HEK293 (cell line): ENCODE measurements around the gene TMEM255B.

ENCODE experiments used
- CTCF ChIA-PET: fragments of 350-600 bp; formaldehyde crosslinking; extraction: SDS; loops from one replicate; lab custom pipeline; 2021; ENCODE audit warnings: antibody characterized with exemption; lab: Yijun Ruan, JAX
- POLR2A ChIA-PET: fragments of 300-600 bp; formaldehyde crosslinking; extraction: SDS; loops from one replicate; lab custom pipeline; 2020; ENCODE audit warnings: antibody characterized with exemption, inconsistent platforms; lab: Yijun Ruan, JAX
- H3K27ac ChIP-seq: fragments of 200-500 bp; sonication (Bioruptor generic); 2 replicates; pipeline ENCODE4 v1.5.1; 2014; ENCODE audit warnings: low read depth, low read length, control low read depth, inconsistent platforms; ENCODE audit errors: extremely low read depth
- H3K36me3 ChIP-seq, 2 experiments: fragments of 200-500 bp in 1 of 2; sonication (Bioruptor generic) in 1 of 2; 1 replicate in 1 of 2; 2 replicates in 1 of 2; pipeline ENCODE4 v1.5.1; 2014 to 2017; ENCODE audit warnings: inconsistent platforms in 2 of 2, low read length in 2 of 2; ENCODE audit not compliant: control insufficient read depth in 2 of 2, insufficient read depth in 1 of 2
- H3K4me1 ChIP-seq: fragments of 200-500 bp; sonication (Bioruptor generic); 2 replicates; pipeline ENCODE4 v1.5.1; 2014; ENCODE audit warnings: mild to moderate bottlenecking, low read length, inconsistent platforms; ENCODE audit not compliant: control insufficient read depth, insufficient read depth
- H3K4me3 ChIP-seq: 2 replicates; pipeline ENCODE4 v1.5.1; 2011; ENCODE audit warnings: low read depth, mild to moderate bottlenecking, control low read depth, low read length, moderate library complexity
- H3K9me3 ChIP-seq: fragments of 200-500 bp; sonication (Bioruptor generic); 2 replicates; pipeline ENCODE4 v1.5.1; 2014; ENCODE audit warnings: low read depth, low read length, inconsistent platforms; ENCODE audit not compliant: control insufficient read depth, insufficient read depth
- CTCF ChIP-seq: fragments of 450-650 bp; formaldehyde crosslinking; IDR thresholded peaks from 2 replicates; pipeline ENCODE4 v1.5.1; 2016; ENCODE audit warnings: missing biosample characterization, missing genetic modification characterization
- HIC1 ChIP-seq: fragments of 450-650 bp; formaldehyde crosslinking; IDR thresholded peaks from 2 replicates; pipeline ENCODE4 v1.5.1; 2016; ENCODE audit warnings: missing biosample characterization, missing genetic modification characterization
- IKZF3 ChIP-seq: fragments of 450-650 bp; IDR thresholded peaks from 2 replicates; pipeline ENCODE4 v1.5.0; 2018; ENCODE audit warnings: missing biosample characterization, mild to moderate bottlenecking, missing genetic modification characterization, moderate library complexity
- OVOL3 ChIP-seq: fragments of 450-650 bp; formaldehyde crosslinking; IDR thresholded peaks from 2 replicates; pipeline ENCODE4 v1.5.1; 2016; ENCODE audit warnings: missing biosample characterization, missing genetic modification characterization
- PRDM1 ChIP-seq: fragments of 450-650 bp; formaldehyde crosslinking; IDR thresholded peaks from 2 replicates; pipeline ENCODE4; 2016; ENCODE audit warnings: missing biosample characterization, missing genetic modification characterization
- SCRT2 ChIP-seq: fragments of 450-650 bp; formaldehyde crosslinking; IDR thresholded peaks from 2 replicates; pipeline ENCODE4 v1.5.1; 2016; ENCODE audit warnings: missing biosample characterization, missing genetic modification characterization
- ZBTB49 ChIP-seq: fragments of 450-650 bp; formaldehyde crosslinking; IDR thresholded peaks from 2 replicates; pipeline ENCODE4 v1.5.1; 2016; ENCODE audit warnings: missing biosample characterization, missing genetic modification characterization, low read depth
- ZNF121 ChIP-seq: fragments of 450-650 bp; formaldehyde crosslinking; IDR thresholded peaks from 2 replicates; pipeline ENCODE4 v1.5.1; 2016; ENCODE audit warnings: missing biosample characterization, missing genetic modification characterization
- ZNF239 ChIP-seq: fragments of 450-650 bp; formaldehyde crosslinking; IDR thresholded peaks from 2 replicates; pipeline ENCODE4 v1.5.1; 2016; ENCODE audit warnings: missing biosample characterization, missing genetic modification characterization
- ZNF26 ChIP-seq: fragments of 450-650 bp; formaldehyde crosslinking; IDR thresholded peaks from 2 replicates; pipeline ENCODE4 v1.5.1; 2016; ENCODE audit warnings: missing biosample characterization, missing genetic modification characterization
- ZNF335 ChIP-seq: fragments of 450-650 bp; formaldehyde crosslinking; conservative IDR thresholded peaks from 2 replicates; pipeline ENCODE4 v1.5.1; 2016; ENCODE audit warnings: missing biosample characterization, missing genetic modification characterization
- ZNF514 ChIP-seq: fragments of 450-650 bp; formaldehyde crosslinking; IDR thresholded peaks from 2 replicates; pipeline ENCODE4 v1.5.1; 2016; ENCODE audit warnings: missing biosample characterization, missing genetic modification characterization
- ZSCAN18 ChIP-seq: fragments of 450-650 bp; formaldehyde crosslinking; IDR thresholded peaks from 2 replicates; pipeline ENCODE4 v1.5.1; 2016; ENCODE audit warnings: missing biosample characterization, missing genetic modification characterization
- TF ChIP-seq, protein P1 (sequence below): fragments of 450-650 bp; formaldehyde crosslinking; IDR thresholded peaks from 2 replicates; pipeline ENCODE4 v1.5.1; 2016; ENCODE audit warnings: missing biosample characterization, missing genetic modification characterization
- TF ChIP-seq, protein P2 (sequence below): fragments of 450-650 bp; formaldehyde crosslinking; IDR thresholded peaks from 2 replicates; pipeline ENCODE4 v1.5.0; 2017; ENCODE audit warnings: missing biosample characterization, missing genetic modification characterization, borderline replicate concordance
- TF ChIP-seq, protein P3 (sequence below): fragments of 450-650 bp; formaldehyde crosslinking; IDR thresholded peaks from 2 replicates; pipeline ENCODE4 v1.5.1; 2016; ENCODE audit warnings: missing biosample characterization, missing genetic modification characterization

TMEM255B gene

GRCh38 chr13:113762075-113762474, 3.0 kb downstream of the TMEM255B start:
- Histone ChIP-seq H3K9me3 (no peaks in the 10 kb centered on the region), H3K4me3 (no peak overlapping the region), H3K36me3 (no peaks in the 10 kb centered on the region), H3K27ac (no peak overlapping the region), H3K4me1 (no peaks in the 10 kb centered on the region)
- TF ChIP-seq PRDM1 (tag by site-specific recombination) = 0 out of 2 replicates have a peak, but pooled peaks have one; percentile 25
- no peak for TF ChIP-seq IKZF3
- ChIA-PET CTCF (no interaction called here), POLR2A (no interaction called here)

- ChIA-PET POLR2A (no interaction called here), CTCF (no interaction called here)
- no peaks in the 10 kb centered on the region for H3K36me3 ChIP-seq
- H3K4me1 ChIP-seq = no peaks in the 10 kb centered on the region
- H3K4me3 ChIP-seq = no peak overlapping the region
- no peak overlapping the region for H3K27ac ChIP-seq
- no peaks in the 10 kb centered on the region for H3K9me3 ChIP-seq
- TF ChIP-seq, protein P1, sequence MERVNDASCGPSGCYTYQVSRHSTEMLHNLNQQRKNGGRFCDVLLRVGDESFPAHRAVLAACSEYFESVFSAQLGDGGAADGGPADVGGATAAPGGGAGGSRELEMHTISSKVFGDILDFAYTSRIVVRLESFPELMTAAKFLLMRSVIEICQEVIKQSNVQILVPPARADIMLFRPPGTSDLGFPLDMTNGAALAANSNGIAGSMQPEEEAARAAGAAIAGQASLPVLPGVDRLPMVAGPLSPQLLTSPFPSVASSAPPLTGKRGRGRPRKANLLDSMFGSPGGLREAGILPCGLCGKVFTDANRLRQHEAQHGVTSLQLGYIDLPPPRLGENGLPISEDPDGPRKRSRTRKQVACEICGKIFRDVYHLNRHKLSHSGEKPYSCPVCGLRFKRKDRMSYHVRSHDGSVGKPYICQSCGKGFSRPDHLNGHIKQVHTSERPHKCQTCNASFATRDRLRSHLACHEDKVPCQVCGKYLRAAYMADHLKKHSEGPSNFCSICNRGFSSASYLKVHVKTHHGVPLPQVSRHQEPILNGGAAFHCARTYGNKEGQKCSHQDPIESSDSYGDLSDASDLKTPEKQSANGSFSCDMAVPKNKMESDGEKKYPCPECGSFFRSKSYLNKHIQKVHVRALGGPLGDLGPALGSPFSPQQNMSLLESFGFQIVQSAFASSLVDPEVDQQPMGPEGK (tag by site-specific recombination) = no peak
- TF ChIP-seq ZNF335 (tag by site-specific recombination) (no peak), ZNF514 (tag by site-specific recombination) (no peak), HIC1 (tag by site-specific recombination) (no peak), ZSCAN18 (tag by site-specific recombination) (no peak), CTCF (no peak), ZNF121 (tag by site-specific recombination) (no peak), ZNF26 (tag by site-specific recombination) (no peak), OVOL3 (tag by site-specific recombination) (no peak), SCRT2 (tag by site-specific recombination) (no peak)
Observed at GRCh38 chr13:113762538-113762937, 3.5 kb downstream of the TMEM255B start.

GRCh38 chr13:113763254-113763653, 4.2 kb downstream of the TMEM255B start:
- Histone ChIP-seq H3K4me1 (no peaks in the 10 kb centered on the region), H3K27ac (no peak overlapping the region), H3K36me3 (no peaks in the 10 kb centered on the region), H3K9me3 (no peaks in the 10 kb centered on the region), H3K4me3 (no peak overlapping the region)
- ChIA-PET CTCF (no interaction called here), POLR2A (no interaction called here)
- TF ChIP-seq, protein P2, sequence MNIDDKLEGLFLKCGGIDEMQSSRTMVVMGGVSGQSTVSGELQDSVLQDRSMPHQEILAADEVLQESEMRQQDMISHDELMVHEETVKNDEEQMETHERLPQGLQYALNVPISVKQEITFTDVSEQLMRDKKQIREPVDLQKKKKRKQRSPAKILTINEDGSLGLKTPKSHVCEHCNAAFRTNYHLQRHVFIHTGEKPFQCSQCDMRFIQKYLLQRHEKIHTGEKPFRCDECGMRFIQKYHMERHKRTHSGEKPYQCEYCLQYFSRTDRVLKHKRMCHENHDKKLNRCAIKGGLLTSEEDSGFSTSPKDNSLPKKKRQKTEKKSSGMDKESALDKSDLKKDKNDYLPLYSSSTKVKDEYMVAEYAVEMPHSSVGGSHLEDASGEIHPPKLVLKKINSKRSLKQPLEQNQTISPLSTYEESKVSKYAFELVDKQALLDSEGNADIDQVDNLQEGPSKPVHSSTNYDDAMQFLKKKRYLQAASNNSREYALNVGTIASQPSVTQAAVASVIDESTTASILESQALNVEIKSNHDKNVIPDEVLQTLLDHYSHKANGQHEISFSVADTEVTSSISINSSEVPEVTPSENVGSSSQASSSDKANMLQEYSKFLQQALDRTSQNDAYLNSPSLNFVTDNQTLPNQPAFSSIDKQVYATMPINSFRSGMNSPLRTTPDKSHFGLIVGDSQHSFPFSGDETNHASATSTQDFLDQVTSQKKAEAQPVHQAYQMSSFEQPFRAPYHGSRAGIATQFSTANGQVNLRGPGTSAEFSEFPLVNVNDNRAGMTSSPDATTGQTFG (tag by site-specific recombination) = no peak
- no peak for TF ChIP-seq ZNF239 (tag by site-specific recombination)
- no peak for TF ChIP-seq ZNF514 (tag by site-specific recombination)
- TF ChIP-seq, protein P3, sequence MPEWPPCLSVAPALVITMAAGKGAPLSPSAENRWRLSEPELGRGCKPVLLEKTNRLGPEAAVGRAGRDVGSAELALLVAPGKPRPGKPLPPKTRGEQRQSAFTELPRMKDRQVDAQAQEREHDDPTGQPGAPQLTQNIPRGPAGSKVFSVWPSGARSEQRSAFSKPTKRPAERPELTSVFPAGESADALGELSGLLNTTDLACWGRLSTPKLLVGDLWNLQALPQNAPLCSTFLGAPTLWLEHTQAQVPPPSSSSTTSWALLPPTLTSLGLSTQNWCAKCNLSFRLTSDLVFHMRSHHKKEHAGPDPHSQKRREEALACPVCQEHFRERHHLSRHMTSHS (tag by site-specific recombination) = no peak
- no peak for TF ChIP-seq ZBTB49 (tag by site-specific recombination)
